ENCODE measurements around the gene FRMD3.

The FRMD3 gene

DNA sequence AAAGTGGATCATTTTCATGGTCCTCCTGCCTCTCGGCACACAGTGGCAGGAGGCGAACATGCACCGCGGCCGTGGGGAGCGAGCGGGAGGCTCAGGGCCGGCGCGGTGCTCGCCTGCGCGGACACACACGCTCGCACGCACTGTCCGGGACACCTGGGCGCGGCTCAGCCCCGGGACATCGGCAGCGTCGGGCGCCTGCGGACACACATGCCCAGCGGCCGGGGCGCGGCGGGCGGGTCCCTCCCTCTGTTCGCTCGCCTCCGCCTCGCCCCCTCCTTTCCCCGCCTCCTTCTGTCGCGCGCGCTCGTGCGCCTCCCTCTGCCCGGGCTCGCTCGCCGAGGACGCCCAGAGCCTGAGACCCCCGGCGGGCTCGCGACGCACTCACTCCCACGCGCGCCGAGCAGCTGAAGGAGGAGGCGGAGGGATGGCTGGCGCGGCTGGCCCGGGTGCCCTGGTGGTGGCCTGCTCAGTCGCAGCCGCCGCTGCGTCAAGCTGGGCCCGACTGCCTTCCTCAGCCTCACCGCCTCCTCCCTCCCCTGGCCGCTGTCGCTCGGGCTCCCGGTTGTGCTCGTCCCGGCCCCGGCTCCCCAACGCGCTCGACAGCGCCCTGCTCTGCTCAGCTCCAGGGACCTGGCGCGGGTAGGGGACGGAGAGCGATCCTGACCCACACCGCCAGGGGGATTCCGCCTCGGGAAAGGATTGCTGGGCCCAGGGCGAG lies at the start of gene FRMD3:
Gene FRMD3 (minus strand): TSS at position 230 of the 718 bp plus-strand sequence. CDS start 170 bp downstream, at position 60.
- DNase-seq = peak; percentile 5

GRCh38 chr9:83584995-83585394 lies 46.8 kb upstream of the FRMD3 start:
- DNase-seq = no peak

GRCh38 chr9:83583151-83584014 lies 45.2 kb upstream of the FRMD3 start:
- peak; percentile 38 for DNase-seq

DNA sequence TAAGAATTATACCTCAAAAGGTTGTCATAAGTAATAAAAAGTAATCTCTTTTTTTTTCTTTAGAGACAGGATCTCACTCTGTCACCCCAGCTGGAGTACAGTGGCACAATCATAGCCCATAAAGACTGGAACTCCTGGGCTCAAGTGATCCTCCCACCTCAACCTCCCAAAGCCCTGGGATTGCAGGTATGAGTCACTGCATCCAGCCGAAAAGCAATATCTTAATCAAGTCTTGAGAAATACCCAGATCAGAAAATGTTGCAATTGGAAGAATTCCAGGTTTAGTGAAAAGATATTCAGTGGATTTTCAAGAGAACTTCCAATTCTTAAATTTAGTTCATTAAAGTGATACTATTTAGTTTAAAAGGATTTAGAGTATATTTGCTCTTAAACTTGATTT lies 43.8 kb upstream of the FRMD3 start:
- no peak for DNase-seq

DNA sequence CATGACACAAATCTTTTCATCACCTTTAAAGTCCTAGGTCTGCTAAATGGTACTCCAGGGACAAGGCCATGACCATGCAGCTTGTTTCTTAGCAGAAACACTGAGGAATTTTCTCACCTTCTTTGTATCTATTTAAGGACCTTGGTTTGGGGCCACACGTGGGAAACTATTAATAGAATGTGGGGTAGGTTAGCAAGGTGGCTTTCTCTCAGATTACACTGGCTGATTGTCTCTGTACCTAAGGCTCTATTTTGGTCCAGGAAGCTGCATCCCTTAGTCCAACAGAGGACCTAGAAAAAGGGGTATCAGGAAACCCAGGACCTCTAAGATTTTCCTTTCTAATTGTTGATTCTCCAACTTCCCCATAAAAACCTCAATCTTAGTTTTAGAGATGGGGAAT lies 36.3 kb upstream of the FRMD3 start:
- no peak for DNase-seq

- DNase-seq = no peak
These were observed 34.3 kb upstream of the FRMD3 start for GRCh38 chr9:83572524-83572923.

DNA sequence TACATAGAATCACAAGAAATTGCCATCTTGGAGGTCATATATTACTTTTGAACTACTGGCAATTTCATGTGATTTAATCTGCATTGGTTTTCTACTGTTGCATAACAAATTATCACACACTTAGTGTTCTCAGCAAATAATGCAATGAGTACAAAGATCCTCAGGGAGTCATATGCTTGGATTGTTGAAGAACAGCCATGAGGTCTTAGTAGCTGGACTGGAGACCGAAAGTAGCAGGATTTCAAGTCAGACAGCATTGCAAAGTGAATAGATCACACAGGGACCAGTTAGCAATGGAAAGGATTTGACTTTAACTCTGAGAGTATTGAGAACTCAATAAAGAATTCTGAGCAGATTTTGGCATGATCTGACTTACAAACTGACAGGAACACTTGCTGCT lies 32.2 kb upstream of the FRMD3 start:
- no peak for DNase-seq

GRCh38 chr9:83569326-83569725 lies 31.1 kb upstream of the FRMD3 start:
- DNase-seq = no peak

GRCh38 chr9:83563360-83563759 lies 25.2 kb upstream of the FRMD3 start:
- no peak for DNase-seq

DNA sequence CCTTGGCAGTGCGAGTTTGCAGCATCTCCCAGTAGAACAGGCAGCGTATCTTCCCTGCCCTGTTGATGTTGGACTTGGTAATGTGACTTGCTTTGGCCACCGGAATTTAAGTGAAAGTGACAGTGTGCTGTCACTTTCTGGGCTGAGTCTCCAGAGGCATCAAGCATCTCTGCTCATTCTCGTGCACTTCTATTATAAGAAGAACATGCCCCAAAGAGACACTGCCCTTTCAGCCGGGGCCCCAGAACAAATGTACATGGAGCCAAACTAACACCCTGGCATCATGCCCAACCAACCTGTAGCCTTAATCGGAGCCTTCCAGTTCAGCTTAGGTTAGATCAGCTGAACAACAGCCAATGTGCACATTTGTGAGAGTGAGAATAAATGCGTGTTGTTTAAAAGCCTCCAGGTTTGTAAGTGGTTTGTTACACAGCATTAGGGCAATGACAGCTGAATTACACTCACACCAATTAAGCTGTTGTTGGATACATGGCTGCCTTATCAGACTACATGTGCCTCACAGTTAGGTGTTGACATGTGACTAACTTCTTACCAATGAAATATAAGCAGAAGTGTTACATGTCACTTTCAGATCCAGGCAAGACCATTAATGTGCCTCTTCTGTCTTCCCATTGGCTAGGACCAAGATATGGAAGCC lies 22.1 kb upstream of the FRMD3 start:
- DNase-seq = no peak

DNA sequence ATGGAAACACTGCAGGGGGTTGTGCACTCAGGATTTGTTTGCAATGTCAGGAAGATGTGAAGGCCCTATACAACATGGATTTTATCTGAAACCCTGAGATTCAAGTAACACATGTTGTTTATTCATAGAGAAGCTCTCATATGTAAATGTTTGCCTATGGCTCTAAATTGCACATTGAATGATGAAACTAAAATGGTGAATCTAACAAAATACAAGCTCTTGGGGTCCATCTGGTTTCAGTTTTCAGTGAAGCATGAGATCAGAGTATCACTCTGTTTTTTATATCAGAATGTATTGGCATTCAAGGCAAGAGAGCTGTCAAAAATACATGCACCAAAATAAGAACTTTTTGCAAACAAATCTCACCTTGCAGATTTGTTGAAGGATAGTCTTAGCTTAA lies 19.6 kb upstream of the FRMD3 start:
- no peak for DNase-seq

DNA sequence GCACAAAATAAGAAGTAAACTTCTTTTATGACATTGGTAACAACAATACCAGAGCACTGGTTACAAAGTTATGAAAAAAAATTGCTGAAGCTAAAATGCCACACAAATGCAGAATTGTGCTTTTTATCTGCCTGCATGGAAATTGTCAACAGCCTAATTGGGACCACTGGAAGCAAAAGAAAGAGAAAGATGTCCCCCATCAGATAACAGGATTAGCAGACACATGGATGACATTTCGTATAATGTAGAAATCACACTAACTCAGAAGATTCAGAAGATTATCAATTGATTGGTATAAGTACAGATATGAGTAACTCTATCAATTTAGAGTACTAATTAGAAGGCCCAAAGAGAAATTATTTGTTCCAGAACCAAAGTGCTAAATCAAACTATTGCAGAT lies 19.1 kb upstream of the FRMD3 start:
- DNase-seq = no peak

- DNase-seq = no peak
These were observed 16.1 kb upstream of the FRMD3 start for GRCh38 chr9:83554278-83554677.

- DNase-seq = peak; percentile 12
These were observed 5.9 kb upstream of the FRMD3 start for GRCh38 chr9:83544002-83544698.

DNA sequence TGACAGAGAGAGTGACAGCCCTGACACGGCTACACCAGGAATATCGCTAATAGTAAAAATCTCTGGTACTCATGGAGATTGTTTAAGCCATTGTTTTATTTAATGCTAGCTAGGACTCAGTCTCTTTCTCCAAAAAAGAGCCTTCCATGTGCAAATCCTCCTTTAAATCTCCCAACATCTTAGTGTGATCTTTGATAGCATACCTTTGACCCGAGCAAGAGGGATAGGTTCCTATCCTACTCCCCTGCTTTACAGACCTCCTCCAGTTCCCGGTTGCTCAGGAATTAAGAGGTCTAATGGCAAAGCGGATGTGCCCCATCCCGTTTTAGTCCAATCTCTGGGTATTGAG lies 663 bp upstream of the FRMD3 start:
- no peak for DNase-seq

DNA sequence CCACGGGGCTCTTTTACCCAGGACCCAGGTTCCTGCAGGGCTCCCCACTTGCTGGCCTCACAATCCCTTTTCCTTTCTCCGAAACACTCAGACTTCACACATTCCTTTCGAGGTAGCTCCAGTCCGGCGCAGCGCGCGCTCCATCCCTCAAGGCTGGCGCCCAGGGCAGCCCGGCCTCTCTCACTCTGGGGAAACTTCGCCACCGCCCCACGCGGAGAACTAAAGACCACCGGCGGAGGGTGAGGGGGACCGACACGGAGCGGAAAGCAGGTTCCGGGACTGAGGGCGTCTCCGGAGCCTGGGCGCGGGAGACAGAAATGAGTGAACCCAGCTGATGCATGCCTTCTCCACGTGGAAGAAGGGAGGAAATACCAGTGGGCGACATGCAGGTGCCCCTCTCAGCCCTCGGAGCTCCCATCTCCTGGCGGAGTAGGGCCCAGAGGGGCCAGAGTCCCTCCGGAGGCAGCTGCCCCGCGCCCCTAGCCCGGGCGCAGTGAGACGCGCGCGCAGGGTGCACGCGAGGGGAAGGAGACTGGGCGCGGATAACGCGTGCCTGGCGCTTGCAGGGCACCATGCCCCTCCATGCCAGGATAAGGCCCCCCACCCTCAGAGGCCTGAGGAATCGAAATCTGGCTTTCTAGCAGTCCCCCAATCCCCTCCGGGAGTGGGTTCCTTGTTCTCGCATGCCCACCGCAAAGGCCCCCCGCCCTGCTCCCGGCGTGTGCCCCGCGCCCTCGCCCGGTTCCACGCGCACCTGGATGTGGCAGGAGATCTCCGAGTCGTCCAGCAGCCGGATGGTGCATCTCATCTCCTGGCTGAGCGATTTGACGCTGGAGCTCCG lies 650 bp downstream of the FRMD3 start:
- DNase-seq = no peak

DNA sequence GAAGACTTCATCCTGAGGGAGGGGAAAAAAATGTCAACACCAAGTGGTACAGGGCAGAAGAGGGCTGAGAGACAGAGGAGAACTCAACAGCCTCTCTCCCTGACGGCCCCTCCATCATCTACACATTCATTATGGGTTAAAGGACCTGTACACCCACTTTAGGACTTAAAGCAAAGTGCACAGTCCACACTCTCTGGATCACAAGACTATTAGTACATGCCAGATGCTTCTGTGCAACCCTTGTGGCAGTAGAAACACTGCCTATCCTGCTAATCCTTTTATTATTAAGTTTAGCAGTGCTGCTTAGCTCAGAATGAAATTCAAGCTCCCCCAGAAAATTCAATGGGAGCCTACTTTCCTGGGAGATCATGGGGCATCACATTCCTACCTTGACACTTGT lies 1.9 kb downstream of the FRMD3 start:
- no peak for DNase-seq

DNA sequence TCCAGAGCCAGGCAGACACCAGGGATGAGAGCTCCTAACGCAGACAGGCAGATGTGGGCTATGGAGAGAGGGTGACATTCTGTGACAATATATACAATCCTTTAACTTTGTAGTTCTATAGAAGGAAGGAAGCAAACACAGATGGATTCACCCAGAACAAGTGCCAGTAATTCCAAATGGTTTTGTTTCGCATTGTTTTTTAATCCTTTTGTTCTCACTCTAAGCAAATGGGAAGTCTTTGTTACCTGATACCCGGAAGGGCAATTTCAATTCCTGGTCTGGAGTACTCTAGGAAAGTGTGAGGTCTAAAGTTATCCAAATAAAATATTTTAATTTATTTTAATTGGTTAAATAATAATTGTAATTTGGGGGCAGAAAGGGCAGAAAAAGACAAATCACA lies 2.5 kb downstream of the FRMD3 start:
- DNase-seq = no peak

DNA sequence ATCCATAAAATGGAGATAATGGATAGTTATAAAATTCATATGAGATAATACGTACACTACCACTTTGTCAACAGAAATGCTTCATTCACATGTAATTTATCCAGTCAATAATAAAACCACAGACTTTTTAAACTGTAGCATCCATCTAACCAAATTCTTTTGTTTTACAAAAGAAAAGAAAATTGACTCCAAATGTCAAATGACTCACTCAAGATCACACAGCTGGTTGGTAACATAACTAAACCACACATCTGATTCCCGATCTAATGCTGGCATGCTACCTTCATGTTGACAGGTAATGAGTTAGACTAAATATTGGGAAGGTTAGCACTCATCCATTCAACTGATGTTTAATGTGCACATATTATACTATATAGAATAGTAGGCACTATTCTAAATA lies 4.9 kb downstream of the FRMD3 start:
- DNase-seq = no peak

DNA sequence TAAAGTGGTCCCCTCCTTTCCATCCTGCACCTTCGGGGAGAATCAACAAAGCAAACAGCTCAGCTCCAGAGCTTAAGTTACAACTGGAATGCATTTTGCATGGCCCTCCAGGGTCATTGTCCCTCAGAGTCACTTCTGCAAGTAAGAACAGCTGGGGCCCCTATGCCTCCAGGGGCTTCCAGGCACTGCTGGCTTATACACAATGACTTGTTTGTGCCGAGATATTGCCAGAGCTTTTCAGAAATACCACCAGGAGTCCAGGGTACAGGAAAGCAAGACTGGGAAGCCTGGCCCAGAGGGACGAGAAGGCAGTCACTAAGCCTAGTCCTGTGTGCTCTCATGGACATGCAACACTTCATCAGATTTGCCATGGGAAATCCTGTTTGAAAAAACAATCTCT lies 11.3 kb downstream of the FRMD3 start:
- DNase-seq = no peak

GRCh38 chr9:83526211-83526610 lies 12.0 kb downstream of the FRMD3 start:
- DNase-seq = no peak

- DNase-seq = no peak
These were observed 14.5 kb downstream of the FRMD3 start for GRCh38 chr9:83523684-83524083.
